Thyroid gland (tissue), 4 donors: ENCODE measurements around the gene SYT17. TPM values are rescaled to one million over a fixed set of nuclear protein-coding genes. Genes with fewer than 3 reads are reported as not detected.
A peak's percentile ranks its signal among the peaks of the same experiment; 100 is the strongest.

Experiments
- DNase-seq, 2 donors: peaks; one replicate each; pipeline ENCODE4 v3.0.0-alpha.2; 2019
- H3K27ac ChIP-seq, 3 donors: fragments of 200-600 bp; sonication (generic); 1 replicate in 2 of 3; 2 replicates in 1 of 3; pipeline ENCODE4 v1.5.1; 2016 to 2019; ENCODE audit warnings: mild to moderate bottlenecking in 1 of 3, moderate library complexity in 1 of 3
- H3K27me3 ChIP-seq: fragments of 200-600 bp; sonication (generic); one replicate; pipeline ENCODE4 v1.5.1; 2019
- H3K36me3 ChIP-seq, 2 donors: fragments of 200-600 bp; sonication (generic); one replicate each; pipeline ENCODE4 v1.5.1; 2016 to 2019
- H3K4me1 ChIP-seq, 2 donors: fragments of 200-600 bp; sonication (generic); one replicate each; pipeline ENCODE4 v1.5.1; 2017 to 2019
- H3K4me3 ChIP-seq, 3 donors: fragments of 200-600 bp; sonication (generic); replicated peaks in 1 of 3; 1 replicate in 2 of 3; 2 replicates in 1 of 3; pipeline ENCODE4 v1.5.1; 2016; ENCODE audit warnings: mild to moderate bottlenecking in 1 of 3
- H3K9me3 ChIP-seq: fragments of 200-600 bp; sonication (generic); one replicate; pipeline ENCODE4 v1.5.1; 2017
- CTCF ChIP-seq, 6 experiments: fragments of 200-600 bp in 3 of 6; fragments of 450-650 bp in 3 of 6; sonication (generic) in 3 of 6; IDR thresholded peaks; one replicate each; pipeline ENCODE4 v1.5.1; 2016 to 2019; ENCODE audit warnings: antibody characterized with exemption in 6 of 6, mild to moderate bottlenecking in 2 of 6, inconsistent platforms in 1 of 6, moderate library complexity in 1 of 6
- POLR2A ChIP-seq, 2 donors: fragments of 450-650 bp; IDR thresholded peaks; one replicate each; pipeline ENCODE4 v1.6.1; 2017; ENCODE audit warnings: antibody characterized with exemption in 2 of 2, mild to moderate bottlenecking in 2 of 2, moderate library complexity in 1 of 2
- whole genome bisulfite sequencing, 2 donors: methylation state at CpG; one replicate each; pipeline ENCODE4 v1.1.5; 2017; 5-methylcytosine and 5-hydroxymethylcytosine counted together
- intact Hi-C: fragments of 100-400 bp; cut with DNase I; formaldehyde crosslinking; loops from one replicate; pipeline ENCODE4 v1.15.1; 2023
- total RNA-seq, 4 donors: library from RNA; depleted of rRNA; stranded (reverse); fragments of >200 nt; gene quantifications; one replicate each; pipeline ENCODE4 v1.2.3, GENCODE V29; 2016

The SYT17 gene
- total RNA-seq, 4 donors from 2014 or later, result 2.8 to 17.2 (median 8.6) TPM

GRCh38 chr16:19294156-19294649, 126.2 kb downstream of the SYT17 start:
- H3K4me1 ChIP-seq, result no peaks in the 10 kb centered on the region
- H3K9me3 ChIP-seq, result no peaks in the 10 kb centered on the region
- 22 to 31% methylated on average over 5 of the region's 5 CpGs for WGBS, 2 donors
- peak in 1 of 2 donors; percentile 11 for DNase-seq
- intact Hi-C loops, result no loop called here
- TF ChIP-seq CTCF (IDR thresholded peaks at IDR 0.05) (no peak), POLR2A (IDR thresholded peaks at IDR 0.05) (no peak)
- no peak overlapping the region for H3K27ac ChIP-seq
- no peaks in the 10 kb centered on the region for H3K27me3 ChIP-seq
- H3K4me3 ChIP-seq, result no peak overlapping the region
- no peaks in the 10 kb centered on the region for H3K36me3 ChIP-seq

- DNase-seq, result no peak
- Histone ChIP-seq H3K4me1 (no peaks in the 10 kb centered on the region), H3K4me3 (no peak overlapping the region), H3K27ac (no peak overlapping the region), H3K27me3 (no peaks in the 10 kb centered on the region), H3K9me3 (no peaks in the 10 kb centered on the region), H3K36me3 (no peaks in the 10 kb centered on the region)
- WGBS, 2 donors, result 48 to 73% methylated on average over 2 of the region's 2 CpGs
- intact Hi-C loops, result no loop called here
- no peak for TF ChIP-seq POLR2A (IDR thresholded peaks at IDR 0.05)
- no peak for TF ChIP-seq CTCF (IDR thresholded peaks at IDR 0.05)
Measured at GRCh38 chr16:19295393-19295792, 127.4 kb downstream of the SYT17 start.

GRCh38 chr16:19297454-19297853, 129.4 kb downstream of the SYT17 start:
- no peaks in the 10 kb centered on the region for H3K36me3 ChIP-seq
- no peak overlapping the region for H3K27ac ChIP-seq
- no peaks in the 10 kb centered on the region for H3K9me3 ChIP-seq
- DNase-seq, result no peak
- TF ChIP-seq CTCF (IDR thresholded peaks at IDR 0.05) (no peak), POLR2A (IDR thresholded peaks at IDR 0.05) (no peak)
- intact Hi-C loops, result no loop called here
- H3K4me1 ChIP-seq, result no peaks in the 10 kb centered on the region
- no peaks in the 10 kb centered on the region for H3K27me3 ChIP-seq
- no peak overlapping the region for H3K4me3 ChIP-seq
- WGBS, 2 donors, result 84 to 91% methylated on average over 1 of the region's 1 CpG

GRCh38 chr16:19299565-19299964, 131.5 kb downstream of the SYT17 start:
- no peak overlapping the region for H3K4me3 ChIP-seq
- no peaks in the 10 kb centered on the region for H3K27me3 ChIP-seq
- 59 to 62% methylated on average over 2 of the region's 2 CpGs for WGBS, 2 donors
- no peaks in the 10 kb centered on the region for H3K9me3 ChIP-seq
- intact Hi-C loops, result no loop called here
- no peak overlapping the region for H3K27ac ChIP-seq
- TF ChIP-seq CTCF (IDR thresholded peaks at IDR 0.05) (no peak), POLR2A (IDR thresholded peaks at IDR 0.05) (no peak)
- H3K4me1 ChIP-seq, result no peaks in the 10 kb centered on the region
- DNase-seq, result no peak
- H3K36me3 ChIP-seq, result no peaks in the 10 kb centered on the region

- 0 to 41% methylated on average over 1 of the region's 1 CpG for WGBS, 2 donors
- TF ChIP-seq CTCF (IDR thresholded peaks at IDR 0.05) (no peak), POLR2A (IDR thresholded peaks at IDR 0.05) (no peak)
Measured at GRCh38 chr16:19301931-19302330, 133.9 kb downstream of the SYT17 start.

More at GRCh38 chr16:19301931-19302330, 133.9 kb downstream of the SYT17 start:
- H3K27me3 ChIP-seq, result no peaks in the 10 kb centered on the region
- DNase-seq, result no peak
- intact Hi-C loops, result no loop called here
- no peaks in the 10 kb centered on the region for H3K4me1 ChIP-seq
- H3K4me3 ChIP-seq, result no peak overlapping the region
- no peaks in the 10 kb centered on the region for H3K9me3 ChIP-seq
- no peak overlapping the region for H3K27ac ChIP-seq
- no peaks in the 10 kb centered on the region for H3K36me3 ChIP-seq
